Measurements from ENCODE around the gene OCA2.

OCA2 gene

DNA sequence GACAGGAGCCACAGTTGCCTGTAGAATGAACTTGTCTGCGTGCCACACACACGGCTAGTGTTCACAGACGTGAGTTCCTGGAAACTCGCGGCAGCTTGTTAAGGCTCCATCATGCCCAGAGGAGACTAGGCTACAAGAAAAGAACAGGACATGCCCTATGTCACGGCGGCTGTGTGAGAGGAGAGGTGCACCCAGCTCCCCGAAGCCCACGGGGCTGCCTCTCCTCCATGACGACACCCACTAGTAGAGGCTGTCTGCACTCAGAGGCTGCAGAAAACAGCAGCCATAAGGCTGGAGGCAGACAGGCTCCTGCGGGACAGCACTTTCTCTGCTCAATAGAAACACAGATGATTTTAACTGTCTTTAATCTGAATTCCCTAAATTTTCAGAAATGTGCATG is 19.0 kb upstream of the OCA2 start:
- no peaks in the 10 kb centered on the region for H3K4me1 ChIP-seq (ENCODE audit: control insufficient read depth in 1 of 2, insufficient read depth in 2 of 2, low read length in 2 of 2)
- no peaks in the 10 kb centered on the region for H3K9me3 ChIP-seq (ENCODE audit: control insufficient read depth in 1 of 2, low read length in 2 of 2)
- no peak overlapping the region for H3K27ac ChIP-seq (ENCODE audit: low read length)
- H3K4me3 ChIP-seq (ENCODE audit: low read depth in 1 of 2, low read length in 2 of 2), result no peak overlapping the region
- H3K27me3 ChIP-seq (ENCODE audit: low read depth, low read length), result no peaks in the 10 kb centered on the region
- H3K36me3 ChIP-seq (ENCODE audit: control insufficient read depth in 1 of 2, insufficient read depth in 2 of 2, low read length in 2 of 2), result peaks cover 47 to 81% of the 10 kb centered on the region in 2 donors

DNA sequence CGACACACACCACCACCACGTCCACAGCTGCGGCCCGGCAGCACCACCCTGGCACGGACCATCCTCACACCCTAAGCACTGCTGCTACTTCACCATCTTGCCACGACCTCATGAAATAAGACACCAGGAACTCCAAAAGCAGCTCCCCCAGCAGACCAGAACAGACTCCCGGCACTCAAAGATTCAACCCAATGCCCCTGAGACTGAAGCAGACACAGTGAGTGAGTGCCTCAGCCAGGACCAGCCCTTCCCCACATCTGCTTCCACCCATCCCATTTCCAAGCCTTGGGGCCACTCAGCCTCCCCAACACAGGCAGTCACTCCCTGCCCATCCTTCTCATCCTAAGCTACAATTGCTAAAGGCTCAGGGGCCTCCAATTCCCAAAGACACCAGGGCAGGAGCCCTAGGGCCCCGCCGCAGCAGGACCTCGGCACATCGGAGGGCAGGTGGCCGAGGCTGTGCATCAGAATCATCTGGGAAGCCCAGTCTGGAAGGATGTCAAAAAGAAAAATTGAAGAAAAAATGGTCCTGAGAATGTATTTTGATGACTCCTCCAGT is 18.4 kb upstream of the OCA2 start:
- Histone ChIP-seq H3K27me3 (ENCODE audit: low read depth, low read length) (no peaks in the 10 kb centered on the region), H3K4me3 (ENCODE audit: low read depth in 1 of 2, low read length in 2 of 2) (no peak overlapping the region), H3K36me3 (ENCODE audit: control insufficient read depth in 1 of 2, insufficient read depth in 2 of 2, low read length in 2 of 2) (peaks cover 51 to 81% of the 10 kb centered on the region in 2 donors), H3K9me3 (ENCODE audit: control insufficient read depth in 1 of 2, low read length in 2 of 2) (no peaks in the 10 kb centered on the region), H3K27ac (ENCODE audit: low read length) (no peak overlapping the region), H3K4me1 (ENCODE audit: control insufficient read depth in 1 of 2, insufficient read depth in 2 of 2, low read length in 2 of 2) (no peaks in the 10 kb centered on the region)

DNA sequence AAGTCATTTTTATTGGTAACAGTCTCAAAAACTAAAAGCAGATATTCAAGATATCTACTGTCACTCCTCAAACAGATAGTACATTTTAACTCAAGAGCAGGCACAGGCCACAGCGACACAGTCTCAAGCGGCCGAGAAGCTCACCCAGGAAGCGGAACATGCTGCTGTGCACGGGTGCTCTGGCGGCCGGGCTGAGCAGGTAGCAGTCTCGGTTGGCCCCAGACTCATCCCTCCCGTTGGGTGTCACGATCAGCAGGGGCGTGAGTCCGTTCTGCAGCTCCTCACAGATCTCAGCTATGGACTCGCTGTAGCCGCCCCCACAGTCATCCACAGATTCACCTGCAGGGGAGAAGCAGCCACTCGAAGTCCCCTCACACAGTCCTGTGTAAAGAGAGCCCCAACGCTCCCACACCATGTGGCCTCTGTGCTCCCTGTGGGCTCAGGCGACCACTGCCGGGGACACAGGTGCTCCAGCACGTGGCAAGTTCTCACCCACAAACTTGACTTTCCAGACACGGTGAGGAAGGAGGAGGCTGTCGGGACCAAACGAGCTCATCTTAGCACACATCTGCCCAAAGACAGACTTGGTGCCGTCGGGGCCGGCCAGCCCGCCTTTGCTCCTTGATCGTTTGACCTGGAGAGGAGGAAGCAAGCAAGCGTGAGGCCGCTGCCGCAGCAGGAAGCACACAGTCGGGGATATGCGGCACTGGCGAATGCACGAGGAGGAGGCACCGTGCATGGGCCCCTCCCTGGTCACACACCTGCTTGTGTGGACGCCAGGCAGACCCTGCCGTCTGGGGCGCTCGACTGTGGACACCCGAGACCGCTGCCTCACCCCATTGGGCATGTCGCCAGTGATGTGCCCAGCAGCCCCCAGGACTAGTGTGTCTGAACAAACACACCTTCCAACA is 17.7 kb upstream of the OCA2 start:
- H3K27ac ChIP-seq (ENCODE audit: low read length), result no peak overlapping the region
- H3K36me3 ChIP-seq (ENCODE audit: control insufficient read depth in 1 of 2, insufficient read depth in 2 of 2, low read length in 2 of 2), result peaks cover 59 to 81% of the 10 kb centered on the region in 2 donors
- no peaks in the 10 kb centered on the region for H3K9me3 ChIP-seq (ENCODE audit: control insufficient read depth in 1 of 2, low read length in 2 of 2)
- H3K27me3 ChIP-seq (ENCODE audit: low read depth, low read length), result no peaks in the 10 kb centered on the region
- no peak overlapping the region for H3K4me3 ChIP-seq (ENCODE audit: low read depth in 1 of 2, low read length in 2 of 2)
- H3K4me1 ChIP-seq (ENCODE audit: control insufficient read depth in 1 of 2, insufficient read depth in 2 of 2, low read length in 2 of 2), result no peaks in the 10 kb centered on the region

DNA sequence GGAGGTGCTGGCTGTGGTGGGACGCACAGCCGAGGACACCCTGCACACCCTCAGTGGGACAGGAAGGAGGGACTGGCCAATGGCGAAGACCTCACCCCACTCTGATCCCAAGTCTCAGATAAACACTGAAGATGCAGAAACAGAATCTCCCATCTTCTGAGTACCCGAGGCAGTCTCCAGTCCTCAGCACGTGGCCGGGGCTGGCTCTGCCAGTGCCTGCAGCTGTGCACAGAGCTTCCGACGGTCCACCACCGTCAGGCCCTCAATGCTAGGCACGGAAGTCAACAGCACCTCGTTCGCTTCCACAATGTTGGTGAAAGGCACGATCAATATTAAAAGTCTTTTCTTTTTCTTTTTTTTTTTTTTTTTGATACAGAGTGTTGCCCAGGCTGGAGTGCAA is 16.8 kb upstream of the OCA2 start:
- Histone ChIP-seq H3K27ac (ENCODE audit: low read length) (no peak overlapping the region), H3K27me3 (ENCODE audit: low read depth, low read length) (no peaks in the 10 kb centered on the region), H3K9me3 (ENCODE audit: control insufficient read depth in 1 of 2, low read length in 2 of 2) (no peaks in the 10 kb centered on the region), H3K36me3 (ENCODE audit: control insufficient read depth in 1 of 2, insufficient read depth in 2 of 2, low read length in 2 of 2) (peaks cover 58 to 79% of the 10 kb centered on the region in 2 donors), H3K4me1 (ENCODE audit: control insufficient read depth in 1 of 2, insufficient read depth in 2 of 2, low read length in 2 of 2) (no peaks in the 10 kb centered on the region), H3K4me3 (ENCODE audit: low read depth in 1 of 2, low read length in 2 of 2) (no peak overlapping the region)

DNA sequence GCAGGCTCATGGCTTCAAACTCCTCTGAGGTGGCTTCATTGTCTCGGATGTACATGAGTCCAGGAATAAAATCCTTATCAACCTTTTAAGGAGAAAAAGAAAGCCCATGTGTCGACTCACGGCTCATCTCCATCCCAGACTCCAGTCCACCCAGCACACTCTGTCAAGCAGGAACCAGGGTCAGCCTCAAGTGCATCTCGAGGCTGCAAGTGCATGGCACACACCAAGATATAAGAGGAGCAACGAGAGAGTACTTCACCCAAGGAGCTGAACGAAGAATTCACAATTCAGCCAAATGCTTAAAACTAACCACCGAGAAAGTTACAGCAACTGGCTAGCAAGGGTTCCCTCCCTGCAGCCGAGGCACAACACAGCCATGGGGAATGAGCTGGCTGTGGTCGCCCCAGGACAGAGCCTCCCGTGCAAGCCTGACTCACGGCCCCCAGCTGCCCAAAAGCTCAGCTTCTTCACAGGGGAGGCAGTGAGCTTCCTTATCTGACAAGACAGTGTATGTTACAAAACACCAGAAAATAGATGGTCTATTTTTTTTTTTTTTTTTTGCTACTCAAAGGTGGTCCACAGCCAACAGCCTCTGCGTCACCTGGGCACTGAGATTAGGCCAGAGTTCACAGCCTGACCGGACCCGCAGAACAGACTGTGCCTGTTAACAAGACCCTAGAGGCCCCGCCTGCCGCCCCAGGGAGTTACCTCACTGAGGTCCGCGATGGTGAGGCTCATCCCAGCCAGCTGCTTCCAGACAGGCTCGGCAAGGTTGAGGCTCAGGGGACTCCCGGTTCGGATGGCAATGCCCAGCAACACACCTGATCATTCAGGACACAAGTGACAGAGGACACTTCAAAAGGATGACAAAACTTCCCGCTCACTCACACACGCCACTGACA is 15.9 kb upstream of the OCA2 start:
- Histone ChIP-seq H3K9me3 (ENCODE audit: control insufficient read depth in 1 of 2, low read length in 2 of 2) (no peaks in the 10 kb centered on the region), H3K27me3 (ENCODE audit: low read depth, low read length) (no peaks in the 10 kb centered on the region), H3K27ac (ENCODE audit: low read length) (no peak overlapping the region), H3K4me3 (ENCODE audit: low read depth in 1 of 2, low read length in 2 of 2) (no peak overlapping the region), H3K4me1 (ENCODE audit: control insufficient read depth in 1 of 2, insufficient read depth in 2 of 2, low read length in 2 of 2) (no peaks in the 10 kb centered on the region), H3K36me3 (ENCODE audit: control insufficient read depth in 1 of 2, insufficient read depth in 2 of 2, low read length in 2 of 2) (peaks cover 49 to 70% of the 10 kb centered on the region in 2 donors)

DNA sequence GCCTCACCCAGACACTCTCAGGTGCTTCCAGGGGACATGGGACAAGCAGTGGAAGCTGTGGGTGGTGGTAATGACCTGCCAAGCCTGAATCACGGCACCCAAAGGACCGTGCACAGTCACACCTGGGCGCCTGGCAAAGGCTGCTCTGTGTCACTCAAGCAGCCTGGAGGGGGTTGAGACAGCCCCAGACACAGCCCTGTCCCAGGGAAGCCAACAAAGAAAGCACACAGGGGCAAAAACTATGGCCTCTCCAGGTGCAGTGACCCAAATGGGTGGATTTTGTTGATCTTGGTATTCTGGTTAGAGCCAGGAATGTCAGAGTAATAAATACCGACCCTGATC is 15.0 kb upstream of the OCA2 start:
- H3K4me3 ChIP-seq (ENCODE audit: low read depth in 1 of 2, low read length in 2 of 2), result no peak overlapping the region
- peaks cover 46 to 66% of the 10 kb centered on the region in 2 donors for H3K36me3 ChIP-seq (ENCODE audit: control insufficient read depth in 1 of 2, insufficient read depth in 2 of 2, low read length in 2 of 2)
- no peaks in the 10 kb centered on the region for H3K4me1 ChIP-seq (ENCODE audit: control insufficient read depth in 1 of 2, insufficient read depth in 2 of 2, low read length in 2 of 2)
- H3K27me3 ChIP-seq (ENCODE audit: low read depth, low read length), result no peaks in the 10 kb centered on the region
- H3K9me3 ChIP-seq (ENCODE audit: control insufficient read depth in 1 of 2, low read length in 2 of 2), result no peaks in the 10 kb centered on the region
- H3K27ac ChIP-seq (ENCODE audit: low read length), result no peak overlapping the region

DNA sequence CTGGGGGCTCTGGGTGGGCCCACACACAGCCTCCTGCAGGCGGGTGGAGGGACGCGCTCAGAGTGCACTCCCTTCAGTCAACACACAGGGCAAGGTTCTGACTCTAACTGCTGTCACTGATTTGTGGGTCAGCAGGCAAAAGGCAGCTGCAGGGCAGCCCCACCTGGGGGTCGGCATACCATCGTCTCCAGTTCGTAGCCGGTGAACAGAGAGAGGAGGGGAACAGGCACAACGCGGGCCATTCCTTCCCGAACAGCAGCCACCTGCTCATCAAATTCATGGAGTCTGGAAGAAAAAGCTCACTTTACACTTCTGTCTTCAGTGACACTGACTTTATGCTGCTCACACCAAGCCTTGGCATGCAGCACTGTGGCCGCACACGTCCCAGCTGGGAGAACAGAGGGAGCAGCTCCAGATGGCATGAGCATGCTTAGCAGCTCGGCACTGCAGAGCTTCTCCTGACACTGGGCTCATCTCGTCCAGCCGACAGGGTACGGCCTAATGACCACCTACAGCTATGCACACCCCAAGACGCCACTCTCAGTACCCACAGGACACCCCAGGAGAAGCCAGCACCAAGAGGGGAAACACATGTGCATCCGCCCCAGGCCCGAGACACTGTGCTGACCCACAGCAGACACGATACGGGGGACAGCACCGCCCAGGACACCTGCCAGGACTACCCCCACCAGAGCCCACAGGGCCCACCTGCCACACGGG is 14.4 kb upstream of the OCA2 start:
- H3K36me3 ChIP-seq (ENCODE audit: control insufficient read depth in 1 of 2, insufficient read depth in 2 of 2, low read length in 2 of 2), result peaks cover 43 to 63% of the 10 kb centered on the region in 2 donors
- H3K4me3 ChIP-seq (ENCODE audit: low read depth in 1 of 2, low read length in 2 of 2), result no peak overlapping the region
- H3K27ac ChIP-seq (ENCODE audit: low read length), result no peak overlapping the region
- H3K27me3 ChIP-seq (ENCODE audit: low read depth, low read length), result no peaks in the 10 kb centered on the region
- H3K4me1 ChIP-seq (ENCODE audit: control insufficient read depth in 1 of 2, insufficient read depth in 2 of 2, low read length in 2 of 2), result no peaks in the 10 kb centered on the region
- H3K9me3 ChIP-seq (ENCODE audit: control insufficient read depth in 1 of 2, low read length in 2 of 2), result no peaks in the 10 kb centered on the region

DNA sequence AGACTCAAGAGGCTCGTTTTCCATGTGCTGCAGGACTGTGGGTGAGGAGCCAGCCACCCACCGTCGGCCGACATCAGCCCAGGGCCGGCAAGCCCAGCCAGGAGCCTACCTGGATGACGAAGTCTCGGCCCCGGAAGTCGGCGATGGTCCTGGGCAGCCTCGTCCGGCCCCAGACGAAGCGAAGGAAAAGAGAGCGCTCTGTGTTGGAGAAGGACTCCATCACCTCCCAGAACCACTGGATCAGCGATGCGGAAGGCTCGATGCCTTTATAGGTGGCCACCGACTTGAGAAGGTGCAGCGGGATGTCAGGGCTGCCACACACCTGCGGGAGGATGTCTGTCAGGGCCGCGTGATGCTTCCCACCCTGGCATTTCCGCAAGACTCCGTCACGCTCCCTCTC is 13.8 kb upstream of the OCA2 start:
- H3K4me1 ChIP-seq (ENCODE audit: control insufficient read depth in 1 of 2, insufficient read depth in 2 of 2, low read length in 2 of 2), result no peaks in the 10 kb centered on the region
- H3K9me3 ChIP-seq (ENCODE audit: control insufficient read depth in 1 of 2, low read length in 2 of 2), result no peaks in the 10 kb centered on the region
- H3K4me3 ChIP-seq (ENCODE audit: low read depth in 1 of 2, low read length in 2 of 2), result no peak overlapping the region
- H3K27ac ChIP-seq (ENCODE audit: low read length), result no peak overlapping the region
- peaks cover 41 to 58% of the 10 kb centered on the region in 2 donors for H3K36me3 ChIP-seq (ENCODE audit: control insufficient read depth in 1 of 2, insufficient read depth in 2 of 2, low read length in 2 of 2)
- peaks cover under 1% of the 10 kb centered on the region for H3K27me3 ChIP-seq (ENCODE audit: low read depth, low read length)

DNA sequence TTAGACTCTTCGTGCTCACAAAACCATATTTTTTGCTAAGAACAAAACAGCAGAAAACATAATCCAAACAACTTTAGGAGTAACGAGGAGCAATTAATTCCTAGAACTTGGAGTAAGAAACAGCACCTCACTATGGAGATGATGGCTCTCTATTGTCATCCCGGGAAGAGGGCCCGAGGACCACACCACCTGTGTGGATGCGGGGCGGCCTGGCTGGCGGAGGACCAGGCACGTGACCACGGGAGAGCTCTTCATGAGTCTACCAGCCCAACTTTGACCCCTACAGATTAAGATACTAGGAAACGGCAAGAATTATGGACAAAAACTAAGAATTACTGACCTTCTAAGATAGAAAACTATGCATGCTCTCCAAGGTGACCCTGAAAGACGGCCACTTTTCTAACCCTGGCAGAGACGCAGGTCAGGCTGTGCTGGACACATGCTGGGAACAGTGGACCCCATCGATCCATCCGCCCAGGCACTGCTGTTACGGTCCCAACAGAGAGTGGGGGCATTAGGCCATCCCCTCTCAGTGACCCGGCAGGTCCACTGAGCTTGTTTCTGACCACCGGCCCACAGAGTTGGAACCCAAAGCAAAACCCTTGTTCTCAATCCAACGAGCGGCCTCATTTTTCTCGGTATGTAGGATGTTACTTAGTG is 13.1 kb upstream of the OCA2 start:
- H3K4me1 ChIP-seq (ENCODE audit: control insufficient read depth in 1 of 2, insufficient read depth in 2 of 2, low read length in 2 of 2), result peaks cover 0 to 5% of the 10 kb centered on the region in 2 donors

DNA sequence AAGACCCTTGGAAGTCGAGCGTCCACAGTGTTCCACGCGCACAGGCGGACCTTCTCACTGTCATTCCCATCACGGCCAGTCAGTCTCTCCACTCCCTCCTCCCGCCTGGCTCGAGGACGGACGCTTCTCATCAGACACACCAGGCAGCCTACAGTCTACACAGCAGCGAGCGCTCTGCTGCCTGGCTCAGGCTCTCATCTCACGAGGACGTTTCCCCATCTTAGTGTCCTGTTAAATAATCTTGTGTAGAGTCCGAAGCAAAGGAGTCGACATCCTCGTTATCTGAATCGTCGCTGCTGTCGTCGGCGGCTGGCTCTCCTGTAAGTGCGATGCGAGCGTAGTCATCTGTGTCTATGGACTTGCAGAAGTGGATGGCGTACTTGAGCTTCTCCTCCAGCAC is 12.4 kb upstream of the OCA2 start:
- Histone ChIP-seq H3K4me3 (ENCODE audit: low read depth in 1 of 2, low read length in 2 of 2) (no peak overlapping the region), H3K9me3 (ENCODE audit: control insufficient read depth in 1 of 2, low read length in 2 of 2) (no peaks in the 10 kb centered on the region), H3K4me1 (ENCODE audit: control insufficient read depth in 1 of 2, insufficient read depth in 2 of 2, low read length in 2 of 2) (peaks cover 0 to 12% of the 10 kb centered on the region in 2 donors), H3K27me3 (ENCODE audit: low read depth, low read length) (peaks cover 6% of the 10 kb centered on the region), H3K36me3 (ENCODE audit: control insufficient read depth in 1 of 2, insufficient read depth in 2 of 2, low read length in 2 of 2) (peaks cover 41 to 50% of the 10 kb centered on the region in 2 donors), H3K27ac (ENCODE audit: low read length) (no peak overlapping the region)

More for the DNA sequence above, 13.1 kb upstream of the OCA2 start:
- Histone ChIP-seq H3K27me3 (ENCODE audit: low read depth, low read length) (peaks cover 6% of the 10 kb centered on the region), H3K36me3 (ENCODE audit: control insufficient read depth in 1 of 2, insufficient read depth in 2 of 2, low read length in 2 of 2) (peaks cover 41 to 56% of the 10 kb centered on the region in 2 donors), H3K4me3 (ENCODE audit: low read depth in 1 of 2, low read length in 2 of 2) (no peak overlapping the region), H3K9me3 (ENCODE audit: control insufficient read depth in 1 of 2, low read length in 2 of 2) (no peaks in the 10 kb centered on the region), H3K27ac (ENCODE audit: low read length) (no peak overlapping the region)

Measured in muscle layer of duodenum (tissue), 2 donors.